Lower lobe of right lung (tissue), 2 donors: ENCODE data around the gene FYB1. TPM values are rescaled to one million over a fixed set of nuclear protein-coding genes. Genes with fewer than 3 reads are reported as not detected.
"Not testable (repeated sequence)": the region's sequence is repeated elsewhere in the genome, so short reads cannot be mapped to it uniquely, and the experiment has no call there.

Experiments
- ATAC-seq, 2 donors: fragments of 200-7000 bp; cut with Tn5 transposase; one replicate each; pipeline ENCODE4 v1.9.1; 2020 to 2022; ENCODE audit warnings: mild to moderate bottlenecking in 2 of 2, moderate library complexity in 2 of 2
- DNase-seq: peaks from one replicate; pipeline ENCODE4 v3.0.0-alpha.2; 2020
- H3K27ac ChIP-seq: fragments of 200-600 bp; one replicate; pipeline ENCODE4 v1.8.0; 2022
- H3K27me3 ChIP-seq: fragments of 200-600 bp; one replicate; pipeline ENCODE4 v1.8.0; 2022; ENCODE audit warnings: low read depth
- H3K36me3 ChIP-seq: fragments of 200-600 bp; one replicate; pipeline ENCODE4 v1.8.0; 2022; ENCODE audit warnings: mild to moderate bottlenecking
- H3K4me1 ChIP-seq: fragments of 200-600 bp; one replicate; pipeline ENCODE4 v1.8.0; 2022
- H3K4me3 ChIP-seq: fragments of 200-600 bp; one replicate; pipeline ENCODE4 v1.8.0; 2022; ENCODE audit warnings: mild to moderate bottlenecking
- H3K9me3 ChIP-seq: fragments of 200-600 bp; one replicate; pipeline ENCODE4 v1.8.0; 2022
- intact Hi-C: fragments of 100-400 bp; cut with DNase I; formaldehyde crosslinking; loops from one replicate; pipeline ENCODE4 v1.11.0; 2022
- total RNA-seq: library from RNA; stranded (reverse); fragmentation: NEBNext Ultra II Directional; extraction: Animal tissue kit (Norgen Biotek cat#: 25700); gene quantifications from one replicate; pipeline ENCODE4 v1.2.1, GENCODE V29; 2021
- TF ChIP-seq, protein P1 (sequence below): fragments of 200-600 bp; IDR thresholded peaks from one replicate; pipeline ENCODE4 v1.8.0; 2022; ENCODE audit warnings: antibody characterized with exemption, mild to moderate bottlenecking
- donor health status: DM: no; HTN: yes; CAD: no; lungs with severe emphysema.

The FYB1 gene
- total RNA-seq, 1 donor from 2014 or later: 51.0 TPM

DNA sequence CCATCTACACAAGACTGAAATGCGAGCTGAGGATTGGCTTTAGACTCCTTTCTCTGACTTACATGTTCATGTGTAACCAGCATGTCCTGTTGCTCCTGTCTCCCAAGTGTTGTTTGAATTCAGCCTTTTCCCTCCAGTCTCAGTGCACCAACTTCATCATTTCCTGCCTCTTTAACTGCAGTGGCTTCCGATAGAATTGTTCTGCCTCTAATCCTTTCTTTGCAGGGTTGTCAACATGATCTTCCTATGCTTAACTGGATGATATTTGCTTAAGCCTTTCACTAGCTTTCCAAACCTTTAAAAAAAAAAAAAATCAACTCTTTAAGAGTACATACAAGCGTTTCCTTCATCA, 6.7 kb upstream of the FYB1 start:
- no peaks in the 10 kb centered on the region for H3K27me3 ChIP-seq
- intact Hi-C loops: loop anchor here (10.0 kb wide), 1 partner anchor 339 kb away; no protein-coding TSS in a partner anchor
- no peaks in the 10 kb centered on the region for H3K4me1 ChIP-seq
- TF ChIP-seq, protein P1, sequence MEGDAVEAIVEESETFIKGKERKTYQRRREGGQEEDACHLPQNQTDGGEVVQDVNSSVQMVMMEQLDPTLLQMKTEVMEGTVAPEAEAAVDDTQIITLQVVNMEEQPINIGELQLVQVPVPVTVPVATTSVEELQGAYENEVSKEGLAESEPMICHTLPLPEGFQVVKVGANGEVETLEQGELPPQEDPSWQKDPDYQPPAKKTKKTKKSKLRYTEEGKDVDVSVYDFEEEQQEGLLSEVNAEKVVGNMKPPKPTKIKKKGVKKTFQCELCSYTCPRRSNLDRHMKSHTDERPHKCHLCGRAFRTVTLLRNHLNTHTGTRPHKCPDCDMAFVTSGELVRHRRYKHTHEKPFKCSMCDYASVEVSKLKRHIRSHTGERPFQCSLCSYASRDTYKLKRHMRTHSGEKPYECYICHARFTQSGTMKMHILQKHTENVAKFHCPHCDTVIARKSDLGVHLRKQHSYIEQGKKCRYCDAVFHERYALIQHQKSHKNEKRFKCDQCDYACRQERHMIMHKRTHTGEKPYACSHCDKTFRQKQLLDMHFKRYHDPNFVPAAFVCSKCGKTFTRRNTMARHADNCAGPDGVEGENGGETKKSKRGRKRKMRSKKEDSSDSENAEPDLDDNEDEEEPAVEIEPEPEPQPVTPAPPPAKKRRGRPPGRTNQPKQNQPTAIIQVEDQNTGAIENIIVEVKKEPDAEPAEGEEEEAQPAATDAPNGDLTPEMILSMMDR: no peak
- H3K4me3 ChIP-seq: no peak overlapping the region
- H3K9me3 ChIP-seq: no peaks in the 10 kb centered on the region
- H3K27ac ChIP-seq: no peak overlapping the region
- no peaks in the 10 kb centered on the region for H3K36me3 ChIP-seq
- ATAC-seq: no peak
- DNase-seq: no peak

DNA sequence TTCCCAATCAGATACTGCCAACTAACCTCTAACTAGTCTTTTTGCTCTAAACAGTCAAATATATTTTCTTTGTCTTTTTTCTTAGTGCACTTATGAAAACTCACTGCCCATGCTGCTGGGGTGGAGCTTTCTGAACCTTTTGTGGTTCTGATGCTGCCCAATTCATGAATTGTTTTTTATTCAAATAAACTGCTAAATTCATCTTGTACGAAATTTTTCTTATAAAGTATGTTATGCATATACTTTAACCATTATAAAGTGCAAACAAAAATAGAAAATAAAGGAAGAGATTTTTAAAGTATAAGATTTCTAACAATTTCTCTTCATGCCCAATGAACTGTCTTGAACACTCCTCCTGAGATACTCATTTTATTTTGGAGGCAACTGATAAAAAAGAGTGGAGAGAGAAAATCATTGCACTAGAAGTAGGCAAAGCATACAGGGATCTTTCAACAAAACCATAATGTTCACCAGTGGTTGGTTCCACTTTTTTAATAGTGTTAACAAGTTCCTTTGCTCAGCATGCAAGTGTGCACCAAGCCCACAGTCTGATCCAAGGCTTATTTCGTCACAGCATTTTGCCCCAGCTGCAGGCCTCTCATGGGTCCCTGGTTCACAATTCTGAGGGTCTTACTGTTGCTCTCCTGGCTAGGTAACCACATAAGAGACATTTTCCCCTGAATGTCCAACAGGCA, 6.2 kb upstream of the FYB1 start:
- no peaks in the 10 kb centered on the region for H3K9me3 ChIP-seq
- no peaks in the 10 kb centered on the region for H3K27me3 ChIP-seq
- no peaks in the 10 kb centered on the region for H3K36me3 ChIP-seq
- DNase-seq (no peak), ATAC-seq (no peak)
- H3K4me3 ChIP-seq: no peak overlapping the region
- intact Hi-C loops: loop anchor here (10.0 kb wide), 1 partner anchor 339 kb away; no protein-coding TSS in a partner anchor
- H3K27ac ChIP-seq: no peak overlapping the region
- TF ChIP-seq, protein P1: no peak
- no peaks in the 10 kb centered on the region for H3K4me1 ChIP-seq

DNA sequence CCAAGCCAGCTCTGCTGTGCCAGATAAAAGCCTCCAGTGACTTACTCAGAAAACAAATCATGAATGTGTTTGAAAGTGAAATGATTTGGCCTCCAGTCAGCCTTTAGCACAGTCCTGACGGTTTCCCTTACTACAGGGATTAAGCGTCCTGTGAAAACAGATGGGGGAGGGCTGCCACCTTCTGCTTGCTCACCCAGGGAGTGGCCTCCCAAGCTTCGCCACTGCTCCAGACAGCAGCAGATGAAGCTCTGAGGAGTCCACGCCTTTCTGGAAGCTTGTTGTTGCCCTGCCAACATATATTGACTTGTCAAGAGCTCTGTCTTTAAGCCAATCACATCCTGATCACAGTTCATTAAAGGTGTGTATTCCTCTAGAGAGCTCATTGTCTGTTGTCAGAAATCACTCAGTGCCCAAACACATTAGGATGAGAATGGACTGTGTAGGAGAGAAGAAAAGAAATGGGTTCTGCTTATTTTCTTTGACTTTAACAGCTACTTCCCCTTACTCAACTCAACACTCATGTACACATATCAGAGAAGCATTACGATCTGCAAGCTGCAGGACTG, 4.9 kb upstream of the FYB1 start:
- H3K4me3 ChIP-seq: no peak overlapping the region
- ATAC-seq (peak; percentile 50 to 73), DNase-seq (peak; percentile 55)
- no peaks in the 10 kb centered on the region for H3K9me3 ChIP-seq
- TF ChIP-seq, protein P1: no peak
- intact Hi-C loops: loop anchor here (10.0 kb wide), 1 partner anchor 341 kb away; no protein-coding TSS in a partner anchor
- H3K27me3 ChIP-seq: no peaks in the 10 kb centered on the region
- H3K27ac ChIP-seq: no peak overlapping the region
- H3K4me1 ChIP-seq: peaks cover 2% of the 10 kb centered on the region
- no peaks in the 10 kb centered on the region for H3K36me3 ChIP-seq

DNA sequence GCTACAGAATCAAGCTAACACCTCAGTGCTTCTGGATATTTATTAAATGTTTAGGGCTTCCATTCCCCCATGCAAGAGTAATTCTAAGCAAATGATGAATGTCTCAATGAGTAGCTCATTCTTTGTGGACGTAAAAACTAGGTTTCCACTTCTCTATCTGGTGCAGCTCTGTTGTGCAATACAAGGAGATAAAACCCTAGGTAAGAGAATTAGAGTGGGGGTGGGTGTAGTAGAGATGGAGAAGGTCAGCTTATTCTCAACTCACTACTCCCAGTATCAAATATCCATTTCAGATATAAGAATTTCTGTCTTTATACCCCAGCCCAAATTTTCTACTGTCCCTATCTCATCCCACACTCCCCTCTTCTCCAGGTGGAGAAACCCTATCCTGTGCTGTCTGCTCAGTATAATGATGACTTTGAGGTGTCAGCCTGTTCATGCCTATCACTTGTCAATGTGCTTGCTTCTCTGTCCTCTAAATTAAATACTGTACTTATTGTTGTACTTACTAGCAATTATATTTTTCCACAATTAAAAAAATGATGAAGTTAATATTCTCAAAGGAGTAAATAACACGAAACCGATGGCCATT, 4.3 kb upstream of the FYB1 start:
- Histone ChIP-seq H3K4me1 (peaks cover 8% of the 10 kb centered on the region), H3K27ac (no peak overlapping the region), H3K27me3 (no peaks in the 10 kb centered on the region), H3K9me3 (no peaks in the 10 kb centered on the region), H3K36me3 (no peaks in the 10 kb centered on the region), H3K4me3 (no peak overlapping the region)
- DNase-seq (no peak), ATAC-seq (no peak)
- intact Hi-C loops: loop anchor here (10.0 kb wide), 1 partner anchor 341 kb away; no protein-coding TSS in a partner anchor
- TF ChIP-seq, protein P1: no peak

DNA sequence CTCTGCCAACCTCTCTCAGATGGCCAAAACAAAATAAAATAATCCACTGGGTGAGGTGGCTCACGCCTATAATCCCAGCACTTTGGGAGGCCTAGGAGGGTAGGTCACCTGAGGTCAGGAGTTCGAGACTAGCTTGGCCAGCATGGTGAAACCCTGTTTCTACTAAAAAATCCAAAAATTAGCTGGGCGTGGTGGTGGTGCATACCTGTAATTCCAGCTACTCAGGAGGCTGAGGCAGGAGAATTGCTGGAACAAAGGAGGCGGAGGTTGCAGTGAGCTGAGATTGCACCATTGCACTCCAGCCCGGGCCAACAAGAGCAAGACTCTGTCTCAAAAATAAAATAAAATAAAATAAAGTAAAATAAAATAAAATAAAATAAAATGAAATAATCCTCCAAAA, 2.3 kb upstream of the FYB1 start:
- H3K9me3 ChIP-seq, ATAC-seq, H3K27me3 ChIP-seq, H3K27ac ChIP-seq, H3K36me3 ChIP-seq, H3K4me3 ChIP-seq, DNase-seq: not testable (repeated sequence)
- H3K4me1 ChIP-seq: peaks cover 12% of the 10 kb centered on the region
- intact Hi-C loops: loop anchor here (10.0 kb wide), 1 partner anchor 343 kb away; no protein-coding TSS in a partner anchor
